OCI-LY7 (cell line): Measurements from ENCODE around the gene PLEK. TPM values are rescaled to one million over a fixed set of nuclear protein-coding genes. Genes with fewer than 3 reads are reported as not detected.

Experiments
- Bru-seq: library from RNA; stranded (reverse); fragments of 400-500 nt; gene quantifications from one replicate; lab custom pipeline; 2021; lab: Mats Ljungman, UMichigan
- BruChase-seq, 2 experiments: library from RNA; stranded (reverse); fragments of 400-500 nt; gene quantifications; one replicate each; lab custom pipeline; 2021; lab: Mats Ljungman, UMichigan
- BruUV-seq: library from RNA; stranded (reverse); fragments of 400-500 nt; replicated peaks from 2 replicates; lab custom pipeline; 2021; lab: Mats Ljungman, UMichigan
- CTCF ChIA-PET: fragments of 300-600 bp; sonication (Branson Sonifier 250); formaldehyde crosslinking; loops from one replicate; lab custom pipeline; 2022; ENCODE audit warnings: antibody characterized with exemption; ENCODE audit not compliant: unreplicated experiment; lab: Charles Lee
- POLR2A ChIA-PET: fragments of 300-600 bp; sonication (Branson Sonifier 250); formaldehyde crosslinking; loops from one replicate; lab custom pipeline; 2022; ENCODE audit warnings: antibody characterized with exemption; lab: Charles Lee
- DNase-seq: peaks from one replicate; pipeline ENCODE4 v3.0.0-alpha.2; 2015; ENCODE audit warnings: low spot score
- H2AFZ ChIP-seq: fragments of 200-600 bp; sonication (generic), shearing (Covaris generic); 2 replicates; pipeline ENCODE4 v1.6.1; 2014; ENCODE audit warnings: mild to moderate bottlenecking, antibody characterized with exemption, low read length, moderate library complexity
- H3K27ac ChIP-seq: fragments of 200-600 bp; sonication (generic); 2 replicates; pipeline ENCODE4 v1.5.1; 2014; ENCODE audit warnings: mixed run types, low read depth, mild to moderate bottlenecking, moderate library complexity, low read length, inconsistent platforms; ENCODE audit not compliant: poor library complexity, severe bottlenecking
- H3K36me3 ChIP-seq: fragments of 200-600 bp; sonication (generic); 2 replicates; pipeline ENCODE4 v1.6.1; 2014; ENCODE audit warnings: mild to moderate bottlenecking, antibody characterized with exemption, low read length, moderate library complexity, mixed read lengths; ENCODE audit not compliant: insufficient read depth
- H3K4me1 ChIP-seq: fragments of 200-600 bp; sonication (generic); 2 replicates; pipeline ENCODE4 v1.5.1; 2014; ENCODE audit warnings: mild to moderate bottlenecking, low read length; ENCODE audit not compliant: insufficient read depth, poor library complexity, severe bottlenecking
- H3K4me2 ChIP-seq: fragments of 200-600 bp; sonication (generic); 2 replicates; pipeline ENCODE4 v1.6.1; 2014; ENCODE audit warnings: mild to moderate bottlenecking, low read length
- H3K4me3 ChIP-seq: fragments of 200-600 bp; sonication (generic); 2 replicates; pipeline ENCODE4 v1.5.1; 2014; ENCODE audit warnings: mild to moderate bottlenecking, low read depth, low read length; ENCODE audit not compliant: poor library complexity, severe bottlenecking
- H3K79me2 ChIP-seq: fragments of 200-600 bp; sonication (generic); 2 replicates; pipeline ENCODE4 v1.6.1; 2016; ENCODE audit warnings: low read depth, mild to moderate bottlenecking, low read length, moderate library complexity, mixed read lengths; ENCODE audit not compliant: insufficient read depth
- H3K9me2 ChIP-seq: fragments of 200-600 bp; sonication (generic); 2 replicates; pipeline ENCODE4 v1.6.1; 2016; ENCODE audit warnings: mild to moderate bottlenecking, low read length, mixed read lengths; ENCODE audit not compliant: insufficient read depth
- H3K9me3 ChIP-seq: fragments of 200-600 bp; sonication (generic); 2 replicates; pipeline ENCODE4 v1.6.1; 2014; ENCODE audit warnings: mild to moderate bottlenecking, mixed run types, low read length, mixed read lengths
- H4K20me1 ChIP-seq: fragments of 200-600 bp; sonication (generic); 2 replicates; pipeline ENCODE4 v1.6.1; 2014; ENCODE audit warnings: mild to moderate bottlenecking, antibody characterized with exemption, low read length, moderate library complexity, mixed read lengths; ENCODE audit not compliant: insufficient read depth
- EZH2phosphoT487 ChIP-seq: fragments of 200-600 bp; sonication (generic); IDR thresholded peaks from 2 replicates; pipeline ENCODE4 v1.6.1; 2018; ENCODE audit warnings: low read depth, borderline replicate concordance, mild to moderate bottlenecking, mixed run types, antibody characterized with exemption, low read length, moderate library complexity, mixed read lengths
- intact Hi-C: fragments of 100-400 bp; cut with micrococcal nuclease; formaldehyde crosslinking; loops from one replicate; pipeline ENCODE4 v1.10.0; 2022; ENCODE audit not compliant: unreplicated experiment
- long read RNA-seq: library from polyadenylated mRNA; stranded (forward); transcript quantifications from one replicate; pipeline ENCODE4 v2.0.0, GENCODE V29; 2022
- total RNA-seq, 2 experiments: library from RNA; depleted of rRNA in 1 of 2; stranded (reverse); fragments of >200 nt in 1 of 2; shearing (Covaris generic) in 1 of 2; gene quantifications; 2 replicates each; pipeline ENCODE4 v1.2.3, GENCODE V29; 2014 to 2022
- TF ChIP-seq, protein P1 (sequence below): fragments of 200-600 bp; sonication (generic); conservative IDR thresholded peaks from 2 replicates; pipeline ENCODE4 v1.5.1; 2014; ENCODE audit warnings: mild to moderate bottlenecking, antibody characterized with exemption, low read length, moderate library complexity, mixed read lengths

The PLEK gene, protein sequence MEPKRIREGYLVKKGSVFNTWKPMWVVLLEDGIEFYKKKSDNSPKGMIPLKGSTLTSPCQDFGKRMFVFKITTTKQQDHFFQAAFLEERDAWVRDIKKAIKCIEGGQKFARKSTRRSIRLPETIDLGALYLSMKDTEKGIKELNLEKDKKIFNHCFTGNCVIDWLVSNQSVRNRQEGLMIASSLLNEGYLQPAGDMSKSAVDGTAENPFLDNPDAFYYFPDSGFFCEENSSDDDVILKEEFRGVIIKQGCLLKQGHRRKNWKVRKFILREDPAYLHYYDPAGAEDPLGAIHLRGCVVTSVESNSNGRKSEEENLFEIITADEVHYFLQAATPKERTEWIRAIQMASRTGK
- total RNA-seq (2014; rRNA removed; shearing (Covaris generic)) (20.8 and 27.3 TPM in 2 replicates), total RNA-seq (2022) (80.6 and 88.7 TPM in 2 replicates), Bru-seq, nascent RNA (percentile 94 among the genes with signal in this experiment), BruChase-seq, experiment 1, labeled RNA remaining after a 6-hour chase (percentile 77 among the genes with signal in this experiment), BruChase-seq, experiment 2, labeled RNA remaining after a 2-hour chase (percentile 88 among the genes with signal in this experiment)
- long read RNA-seq, transcript PLEK-201 (9 exons, 2,869 nt), result major isoform, 334 of 367 reads
- long read RNA-seq, partial matches to known transcripts, result 13 of 367 reads
- long read RNA-seq, other reads (novel, unspliced or antisense), result 17 of 367 reads

DNA sequence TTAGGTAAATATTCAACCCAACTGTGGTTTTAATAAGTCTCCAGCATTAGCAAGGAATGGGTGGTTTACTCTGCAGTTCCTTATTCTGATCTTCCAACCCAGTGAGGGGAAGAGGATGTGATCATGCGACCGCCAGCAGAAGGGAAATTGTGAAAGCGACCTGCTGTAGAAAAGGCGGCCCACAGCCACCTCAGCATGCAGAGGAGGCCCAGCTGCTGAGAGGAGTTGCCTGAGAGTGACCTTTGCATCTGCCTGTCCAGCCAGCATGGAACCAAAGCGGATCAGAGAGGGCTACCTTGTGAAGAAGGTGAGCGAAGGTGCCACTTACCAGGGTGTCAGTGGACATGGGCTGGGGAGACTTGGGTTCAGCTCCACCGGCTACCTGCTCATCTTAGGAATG lies at the start of gene PLEK:
TSS of gene PLEK (plus strand) at position 196 of the 400 bp plus-strand sequence. CDS start at position 266, 70 bp downstream.
- intact Hi-C loops, result loop anchor here (1.0 to 10.0 kb wide), 4 partner anchors 20 to 540 kb away; no protein-coding TSS in a partner anchor
- peaks cover 49% of the 10 kb centered on the region for H3K79me2 ChIP-seq

DNA sequence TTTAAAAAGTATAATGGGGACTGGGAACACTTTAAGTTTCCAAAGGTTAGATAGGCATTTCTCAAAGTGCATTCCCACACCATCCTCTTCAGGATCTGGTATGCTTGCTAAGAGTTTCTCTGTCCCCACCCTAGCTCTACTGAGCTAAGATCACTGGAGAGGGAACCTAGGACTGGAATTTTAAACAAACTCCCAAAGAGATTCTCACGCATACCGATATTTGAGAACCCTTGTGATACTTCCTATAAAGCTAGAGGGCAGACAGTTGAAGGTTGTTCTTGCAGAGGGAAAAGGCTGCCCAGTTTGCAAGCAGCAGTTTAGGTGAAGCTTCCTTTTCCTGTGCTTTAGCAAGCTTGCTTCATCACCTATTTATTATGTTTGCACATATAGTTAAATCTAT lies 49.0 kb upstream of the PLEK start:
- DNase-seq, result peak; percentile 13
- ChIA-PET CTCF (no interaction called here), POLR2A (interaction anchor here (0.6 to 1.1 kb wide), 4 partner anchors 12 to 624 kb away, joined by 3 to 7 read pairs (median 4); no protein-coding TSS in a partner anchor)
- Histone ChIP-seq H3K4me1 (no peaks in the 10 kb centered on the region), H3K9me2 (no peaks in the 10 kb centered on the region), H3K9me3 (no peaks in the 10 kb centered on the region), H4K20me1 (no peaks in the 10 kb centered on the region), H3K79me2 (no peaks in the 10 kb centered on the region), H3K27ac (no peak overlapping the region), H3K4me2 (no peak overlapping the region), H3K36me3 (no peaks in the 10 kb centered on the region), H2AFZ (no peak overlapping the region), H3K4me3 (no peak overlapping the region)
- intact Hi-C loops, result no loop called here
- TF ChIP-seq, protein P1, sequence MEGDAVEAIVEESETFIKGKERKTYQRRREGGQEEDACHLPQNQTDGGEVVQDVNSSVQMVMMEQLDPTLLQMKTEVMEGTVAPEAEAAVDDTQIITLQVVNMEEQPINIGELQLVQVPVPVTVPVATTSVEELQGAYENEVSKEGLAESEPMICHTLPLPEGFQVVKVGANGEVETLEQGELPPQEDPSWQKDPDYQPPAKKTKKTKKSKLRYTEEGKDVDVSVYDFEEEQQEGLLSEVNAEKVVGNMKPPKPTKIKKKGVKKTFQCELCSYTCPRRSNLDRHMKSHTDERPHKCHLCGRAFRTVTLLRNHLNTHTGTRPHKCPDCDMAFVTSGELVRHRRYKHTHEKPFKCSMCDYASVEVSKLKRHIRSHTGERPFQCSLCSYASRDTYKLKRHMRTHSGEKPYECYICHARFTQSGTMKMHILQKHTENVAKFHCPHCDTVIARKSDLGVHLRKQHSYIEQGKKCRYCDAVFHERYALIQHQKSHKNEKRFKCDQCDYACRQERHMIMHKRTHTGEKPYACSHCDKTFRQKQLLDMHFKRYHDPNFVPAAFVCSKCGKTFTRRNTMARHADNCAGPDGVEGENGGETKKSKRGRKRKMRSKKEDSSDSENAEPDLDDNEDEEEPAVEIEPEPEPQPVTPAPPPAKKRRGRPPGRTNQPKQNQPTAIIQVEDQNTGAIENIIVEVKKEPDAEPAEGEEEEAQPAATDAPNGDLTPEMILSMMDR, result 0 out of 2 replicates have a peak, but pooled peaks have one; percentile 15
- TF ChIP-seq EZH2phosphoT487, result no peak
- BruUV-seq, result no TSS peak

More for the DNA sequence above, at the start of gene PLEK:
- TF ChIP-seq, protein P1, result no peak
- TF ChIP-seq EZH2phosphoT487, result no peak
- Histone ChIP-seq H3K36me3 (peaks cover 22% of the 10 kb centered on the region), H3K4me2 (peak within 1 kb of the TSS; percentile 84), H3K4me3 (peak within 1 kb of the TSS; percentile 74), H2AFZ (peak within 1 kb of the TSS; percentile 62; the same call in 1 of the 2 replicates), H3K9me2 (no peaks in the 10 kb centered on the region), H3K27ac (peak within 1 kb of the TSS; percentile 67), H4K20me1 (no peaks in the 10 kb centered on the region), H3K9me3 (peaks cover 17% of the 10 kb centered on the region), H3K4me1 (peaks cover 62% of the 10 kb centered on the region)
- POLR2A ChIA-PET, result interaction anchor here (0.5 to 3.4 kb wide), 10 partner anchors 8 to 158 kb away, joined by 3 to 22 read pairs (median 6); no protein-coding TSS in a partner anchor
- CTCF ChIA-PET, result interaction anchor here (1.8 kb wide), 1 partner anchor 52 kb away, joined by 4 read pairs; no protein-coding TSS in a partner anchor
- BruUV-seq, result no TSS peak
- peak; percentile 73 for DNase-seq
